GM12801 (cell line): Measurements from ENCODE around the gene LGR6.

Experiments
- CTCF ChIP-seq: IDR thresholded peaks from one replicate; pipeline ENCODE4 v1.5.1; 2011; ENCODE audit warnings: control low read depth; ENCODE audit not compliant: insufficient read length; ENCODE audit errors: extremely low read depth

Gene LGR6

GRCh38 chr1:202255343-202255742 is 61.7 kb downstream of the LGR6 start:
- no peak for TF ChIP-seq CTCF

DNA sequence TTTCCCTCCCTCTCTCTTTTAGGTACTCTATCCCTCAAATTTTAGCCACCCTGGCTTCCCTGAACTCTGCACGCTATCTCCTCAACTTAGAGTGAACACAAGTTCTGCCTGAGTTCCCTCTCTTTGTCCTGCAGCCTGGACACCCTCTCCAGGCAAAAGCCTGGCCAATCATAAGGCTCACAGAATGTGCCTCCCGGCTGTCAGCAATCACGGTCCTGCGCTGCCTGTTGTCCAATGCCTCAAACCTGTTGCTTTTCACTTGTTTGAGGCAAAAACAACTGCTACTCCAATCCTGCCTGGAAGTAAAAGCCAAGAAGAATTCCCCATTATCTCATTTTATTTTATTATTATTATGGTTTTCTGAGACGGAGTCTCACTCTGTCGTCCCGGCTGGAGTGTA is 66.1 kb downstream of the LGR6 start:
- TF ChIP-seq CTCF = no peak

DNA sequence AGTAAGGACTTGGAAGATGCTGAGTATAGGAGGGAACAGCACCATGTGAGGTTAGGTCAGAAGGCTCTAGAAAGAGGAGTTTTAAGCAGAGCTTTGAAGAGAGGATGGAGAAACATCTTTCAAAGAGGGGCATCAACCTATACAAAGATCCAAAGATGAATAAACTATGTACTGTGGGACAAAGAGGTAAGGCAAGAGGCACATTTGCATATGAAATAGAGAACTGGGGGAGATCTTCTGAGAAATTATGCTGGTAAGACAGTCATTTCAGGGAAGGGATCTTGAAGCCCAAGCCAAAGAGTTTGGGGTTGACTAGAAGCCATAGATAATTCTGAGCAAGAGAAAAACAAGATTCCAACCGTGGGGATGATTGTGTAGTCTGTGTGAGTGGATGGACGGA is 70.0 kb downstream of the LGR6 start:
- no peak for TF ChIP-seq CTCF

- TF ChIP-seq CTCF = no peak
These were observed 70.7 kb downstream of the LGR6 start for GRCh38 chr1:202264300-202264699.

GRCh38 chr1:202264726-202265125 is 71.1 kb downstream of the LGR6 start:
- no peak for TF ChIP-seq CTCF

DNA sequence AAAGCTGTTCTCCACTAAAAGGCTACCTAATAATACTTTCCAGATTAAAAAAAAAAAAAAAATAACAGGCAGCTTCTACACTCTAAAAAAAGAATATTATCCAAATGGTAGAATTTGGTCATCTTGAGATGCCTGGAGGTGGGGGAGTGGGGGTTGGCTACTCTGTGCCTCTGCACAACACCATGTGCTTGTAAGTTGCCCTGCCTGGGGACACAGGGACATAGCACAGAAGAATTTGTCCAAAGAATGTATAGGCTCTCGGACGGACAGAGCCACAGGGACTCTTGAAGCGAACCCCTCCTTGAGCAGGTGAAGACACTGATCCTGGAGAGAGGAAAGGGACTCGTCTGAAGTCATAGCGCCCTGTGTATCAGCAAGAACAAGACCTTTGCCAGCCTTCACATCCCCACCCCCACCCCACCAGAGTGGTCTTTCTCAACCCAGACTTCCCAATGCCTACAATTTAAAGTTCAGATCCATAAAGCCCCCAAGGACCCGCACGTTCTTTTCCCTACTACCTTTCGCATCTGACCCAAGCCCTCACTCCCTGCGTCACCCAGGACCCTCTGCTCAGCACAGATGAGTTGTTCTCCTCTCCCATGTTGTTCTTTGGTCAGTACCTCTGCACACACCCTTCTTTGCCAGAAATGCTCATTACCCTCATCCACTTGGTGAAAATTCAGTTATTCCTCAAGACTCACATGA is 72.6 kb downstream of the LGR6 start:
- no peak for TF ChIP-seq CTCF

DNA sequence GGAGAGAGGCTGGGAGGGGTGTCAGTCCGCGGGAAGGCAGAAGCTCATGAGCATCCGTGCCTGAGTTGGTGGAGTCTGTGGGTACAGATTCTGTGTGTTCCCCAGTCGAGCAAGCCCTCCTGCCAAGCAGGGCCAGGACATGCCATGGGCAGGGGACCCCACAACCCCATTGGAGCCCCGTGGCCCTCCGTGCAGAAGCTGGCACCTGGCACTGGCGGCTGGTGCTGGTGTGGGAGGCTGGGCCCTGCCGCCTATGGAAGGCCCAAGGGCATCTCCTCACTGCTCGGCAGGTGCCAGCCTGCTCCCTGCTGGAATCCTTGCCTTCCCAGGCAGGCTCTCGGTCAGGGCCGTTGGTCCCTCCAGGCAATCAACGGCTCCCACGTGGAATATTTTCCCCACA is 74.4 kb downstream of the LGR6 start:
- no peak for TF ChIP-seq CTCF

- no peak for TF ChIP-seq CTCF
These were observed 75.2 kb downstream of the LGR6 start for GRCh38 chr1:202268817-202269216.
